GM19463 (cell line): ENCODE measurements around the gene PCCA.
"Not testable (repeated sequence)": the region's sequence is repeated elsewhere in the genome, so short reads cannot be mapped to it uniquely, and the experiment has no call there.

ENCODE experiments used
- ATAC-seq: cut with Tn5 transposase; IDR thresholded peaks from one replicate; pipeline ENCODE4 v1.9.1; 2021; ENCODE audit warnings: mild to moderate bottlenecking, moderate library complexity; ENCODE audit not compliant: unreplicated experiment

Gene PCCA

DNA sequence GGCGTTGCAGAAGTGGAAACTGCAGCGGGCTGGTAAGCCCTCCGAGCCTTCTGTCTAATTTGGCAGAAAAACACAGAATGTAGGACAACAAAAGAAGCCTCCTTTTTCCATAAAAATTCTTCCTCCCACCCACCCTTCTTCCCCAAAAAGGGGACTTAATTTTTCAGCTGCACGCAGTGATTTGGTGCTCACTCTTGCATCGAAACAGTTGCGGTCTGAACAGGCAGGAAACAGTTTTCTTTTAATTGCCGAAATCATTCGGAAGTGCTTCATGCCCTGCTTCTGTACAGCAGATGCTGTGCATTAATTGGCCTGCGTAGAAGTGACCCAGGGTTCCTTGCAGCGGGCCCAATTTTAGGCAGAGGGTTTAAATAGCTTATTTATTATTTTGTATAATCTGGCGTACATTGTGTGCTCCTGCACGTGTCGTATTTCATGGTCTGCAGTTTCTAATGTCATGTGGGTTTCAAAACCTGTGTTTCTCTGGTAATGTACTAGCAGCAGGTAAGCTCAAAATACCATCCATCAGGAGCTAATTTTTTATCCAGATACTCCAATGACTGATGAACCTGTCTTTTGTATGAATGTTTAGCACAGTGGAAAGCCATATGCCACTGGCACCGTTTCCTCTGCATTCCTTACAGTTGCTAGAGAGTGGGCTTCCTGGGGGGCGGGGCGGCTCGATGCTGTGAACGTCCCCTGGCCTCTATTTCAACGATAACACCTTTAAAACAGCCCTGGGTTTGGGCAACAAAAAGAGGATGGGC lies 433.1 kb downstream of the PCCA start:
- no peak for ATAC-seq

- no peak for ATAC-seq
Measured at GRCh38 chr13:100522618-100523309, 433.9 kb downstream of the PCCA start.

DNA sequence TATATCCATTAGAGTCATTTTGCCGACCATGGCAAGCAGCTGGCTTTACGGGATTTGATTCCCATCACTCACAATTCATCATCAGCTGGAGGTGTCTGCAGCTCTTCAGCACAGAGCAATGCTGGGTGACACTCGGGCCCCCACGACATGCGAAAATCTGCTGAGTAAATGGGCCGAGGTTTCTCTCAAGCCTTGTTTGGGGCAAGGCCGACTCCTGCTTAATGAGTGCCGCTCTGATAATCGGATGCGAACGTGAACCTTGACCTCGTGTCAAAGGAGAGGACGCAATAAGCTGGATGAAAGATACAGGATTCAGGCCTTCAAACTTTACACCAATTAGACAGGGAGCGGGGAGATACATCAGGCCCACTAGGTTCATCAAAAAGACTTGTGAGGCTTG lies 434.5 kb downstream of the PCCA start:
- no peak for ATAC-seq

DNA sequence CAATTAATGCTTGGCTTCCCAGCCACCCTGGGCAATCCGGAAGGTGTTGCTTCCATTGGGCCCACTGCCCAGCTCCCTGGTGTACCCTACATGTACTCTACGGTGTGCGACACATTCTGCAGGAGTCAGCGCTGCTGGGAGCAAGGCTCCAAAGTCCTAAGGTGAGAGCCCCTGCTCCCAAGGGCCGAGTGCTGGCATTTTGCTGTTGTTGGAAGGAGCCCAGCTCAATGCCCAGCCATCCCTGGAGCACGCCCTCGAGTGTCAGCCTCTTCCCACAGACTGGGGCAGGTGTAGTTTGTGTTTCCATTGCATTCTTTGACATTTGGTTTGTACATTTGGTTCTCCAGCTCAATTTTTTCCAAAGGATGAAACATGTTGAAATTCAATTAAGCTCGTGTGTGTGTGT lies 435.1 kb downstream of the PCCA start:
- no peak for ATAC-seq

DNA sequence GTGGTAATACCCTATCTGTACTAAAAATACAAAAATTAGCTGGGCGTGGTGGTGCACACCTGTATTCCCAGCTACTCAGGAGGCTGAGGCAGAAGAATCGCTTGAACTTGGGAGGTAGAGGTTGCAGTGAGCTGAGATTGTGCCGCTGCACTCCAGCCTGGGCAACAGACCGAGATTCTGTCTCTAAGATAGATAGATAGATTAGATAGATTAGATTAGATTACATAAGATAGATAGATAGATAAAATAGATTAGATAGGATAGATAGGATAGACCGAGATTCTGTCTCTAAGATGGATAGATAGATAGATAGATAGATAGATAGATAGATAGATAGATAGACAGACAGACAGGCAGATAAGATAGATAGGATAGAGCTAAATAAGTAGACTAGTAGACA lies 435.8 kb downstream of the PCCA start:
- ATAC-seq, result not testable (repeated sequence)

GRCh38 chr13:100525453-100526317 lies 436.8 kb downstream of the PCCA start:
- ATAC-seq, result no peak

GRCh38 chr13:100526318-100527000 lies 437.6 kb downstream of the PCCA start:
- no peak for ATAC-seq

- ATAC-seq, result no peak
Measured at GRCh38 chr13:100527644-100528043, 438.8 kb downstream of the PCCA start.

- ATAC-seq, result no peak
Measured at GRCh38 chr13:100528353-100528752, 439.5 kb downstream of the PCCA start.

DNA sequence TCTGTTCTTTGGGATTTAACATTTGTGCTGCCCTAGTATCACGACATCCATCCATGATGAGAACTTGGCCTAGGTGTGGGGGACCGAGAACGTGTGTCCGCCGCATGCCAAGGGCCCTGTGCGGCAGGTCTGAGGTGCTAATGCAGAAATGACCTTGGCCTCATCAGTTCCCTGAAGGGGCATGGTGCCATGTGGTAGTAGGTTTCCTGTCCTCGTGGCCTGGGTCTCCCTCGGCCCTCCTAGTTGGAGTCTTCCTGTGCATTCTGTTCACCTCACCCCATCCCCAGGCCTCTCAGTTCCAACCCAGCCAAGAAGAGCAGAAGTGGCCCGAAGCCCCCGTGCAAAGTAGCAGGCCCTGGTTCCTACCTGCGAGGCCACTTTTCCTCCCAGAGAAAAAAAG lies 439.9 kb downstream of the PCCA start:
- ATAC-seq, result no peak

DNA sequence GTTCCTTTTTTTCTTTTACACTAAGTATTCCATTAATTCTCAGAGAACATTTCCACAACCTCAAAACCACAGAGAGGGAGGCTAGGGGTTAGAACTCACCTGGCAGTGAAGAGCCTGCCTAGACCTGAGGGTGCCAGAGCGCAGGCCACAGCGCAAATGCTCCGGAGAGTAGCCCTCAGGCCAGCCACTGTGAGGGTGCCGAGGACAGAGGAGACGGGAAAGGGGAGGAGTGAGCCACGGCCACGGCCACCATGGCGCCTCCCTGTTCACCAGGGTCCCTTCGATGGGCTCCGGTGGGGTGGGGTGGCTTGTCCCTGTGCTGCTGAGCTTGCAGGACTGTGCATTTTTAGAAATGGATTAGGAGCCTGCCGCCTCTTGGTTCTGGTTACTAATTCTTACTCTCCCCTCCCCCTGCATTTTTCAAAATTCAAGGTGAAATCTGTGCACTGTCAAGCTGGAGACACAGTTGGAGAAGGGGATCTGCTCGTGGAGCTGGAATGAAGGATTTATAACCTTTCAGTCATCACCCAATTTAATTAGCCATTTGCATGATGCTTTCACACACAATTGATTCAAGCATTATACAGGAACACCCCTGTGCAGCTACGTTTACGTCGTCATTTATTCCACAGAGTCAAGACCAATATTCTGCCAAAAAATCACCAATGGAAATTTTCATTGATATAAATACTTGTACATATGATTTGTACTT lies 440.9 kb downstream of the PCCA start:
- no peak for ATAC-seq

DNA sequence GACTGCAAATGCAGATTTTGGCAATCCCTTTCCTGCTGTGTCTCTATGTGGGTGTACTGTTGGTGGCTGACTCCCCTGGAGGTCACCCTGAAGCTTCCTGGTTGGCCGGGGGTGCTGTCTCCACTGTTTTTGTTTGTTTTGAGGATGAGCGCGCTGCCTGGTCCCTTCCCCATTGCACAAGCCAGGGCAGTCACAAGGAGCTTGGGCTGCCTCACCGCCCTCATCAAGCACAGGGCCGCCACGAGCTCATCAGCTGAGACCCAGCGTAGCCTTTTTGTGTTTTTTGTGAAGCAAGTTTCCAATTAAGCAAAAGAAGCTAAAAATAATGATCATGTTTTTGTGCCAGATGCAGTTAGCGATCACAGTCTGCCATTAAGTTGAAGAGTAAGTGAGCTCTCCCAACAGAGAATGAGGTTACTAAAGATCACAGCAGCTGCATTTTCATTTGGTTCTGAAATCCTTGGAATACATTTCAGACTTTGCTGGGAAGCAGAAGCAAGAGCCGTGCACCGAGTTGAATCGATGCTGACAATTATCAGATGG lies 441.8 kb downstream of the PCCA start:
- ATAC-seq, result no peak

- no peak for ATAC-seq
Measured at GRCh38 chr13:100532090-100532766, 443.3 kb downstream of the PCCA start.

DNA sequence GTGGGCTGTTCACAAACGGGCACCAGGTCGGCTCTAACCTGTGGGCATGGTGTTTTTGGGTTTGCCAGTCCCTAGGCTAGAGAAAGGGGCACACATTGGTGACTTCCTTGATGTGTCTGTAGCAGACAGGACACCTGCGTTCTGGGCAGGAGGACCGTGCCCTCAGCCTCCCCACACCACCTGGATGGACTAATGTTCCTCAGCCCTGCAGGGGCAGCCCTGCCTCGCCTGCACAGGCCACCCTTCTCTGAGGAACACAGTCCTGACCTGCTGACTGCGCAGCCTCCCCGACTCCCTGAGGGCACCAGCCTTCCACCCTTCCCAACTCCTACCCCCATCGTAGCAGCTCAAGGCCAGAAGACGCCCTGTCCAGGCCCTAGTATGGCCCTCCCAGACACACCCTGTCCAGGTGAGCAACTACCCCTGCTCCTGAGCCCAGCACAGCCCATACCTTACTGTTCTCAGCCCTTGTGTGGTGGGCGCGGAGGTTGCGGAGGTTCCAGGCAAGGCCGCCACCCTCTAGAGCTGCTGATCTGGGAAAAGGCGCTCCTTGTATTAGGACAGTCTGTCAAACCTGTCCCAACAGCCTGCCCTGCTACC lies 444.0 kb downstream of the PCCA start:
- no peak for ATAC-seq

- ATAC-seq, result no peak
Measured at GRCh38 chr13:100533588-100534041, 444.7 kb downstream of the PCCA start.

DNA sequence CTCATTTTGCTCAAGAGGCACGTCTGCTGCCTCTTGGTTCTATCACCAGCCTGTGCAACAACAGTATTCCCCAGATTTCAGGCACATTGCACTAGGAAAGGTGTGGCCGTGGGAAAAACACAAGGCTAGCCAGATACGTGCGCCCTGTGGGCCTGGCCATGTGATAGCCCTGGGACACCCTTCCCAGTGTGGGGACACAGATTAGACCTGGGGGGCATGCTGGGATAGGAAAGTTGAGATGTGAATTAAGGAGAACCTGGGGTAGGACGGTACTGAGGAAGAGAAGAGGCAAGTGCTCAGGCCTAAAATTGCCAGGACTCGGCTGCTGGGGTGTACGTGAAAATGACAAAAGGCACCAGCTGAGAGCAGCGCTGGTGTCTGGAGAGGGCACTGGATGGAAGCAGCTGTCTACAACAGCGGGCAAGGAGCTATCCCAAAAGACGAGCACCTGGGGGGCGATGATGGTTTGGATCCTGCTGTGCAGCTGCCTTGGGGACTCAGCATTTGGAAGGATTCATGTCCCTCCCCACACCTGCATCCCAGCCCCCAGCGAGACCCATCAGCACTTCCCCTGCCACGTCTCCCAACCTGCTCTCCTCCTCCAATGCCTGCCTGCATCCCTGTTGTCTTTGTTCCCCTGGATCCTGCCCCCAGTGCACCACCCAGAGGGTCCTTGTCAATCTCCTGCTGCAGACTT lies 445.4 kb downstream of the PCCA start:
- no peak for ATAC-seq

DNA sequence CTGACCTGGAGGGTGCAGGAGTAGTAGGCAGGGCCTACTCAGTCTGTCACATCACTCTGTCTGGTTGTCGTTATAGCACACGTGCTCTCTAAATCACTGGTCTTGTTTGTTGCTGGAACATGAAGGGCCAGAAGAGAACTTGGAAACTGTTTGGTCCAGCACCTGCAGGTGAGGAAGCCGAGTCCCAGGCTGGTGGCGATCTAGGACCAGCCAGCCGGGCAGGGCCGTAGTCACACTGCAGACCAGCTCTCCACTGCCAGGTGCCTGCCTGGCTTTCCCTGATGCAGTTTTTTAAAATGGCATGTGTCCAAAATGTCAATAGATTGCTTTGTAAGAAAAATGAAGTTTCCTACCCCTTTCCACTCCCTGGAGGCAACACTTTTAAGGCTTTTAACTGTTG lies 446.0 kb downstream of the PCCA start:
- ATAC-seq, result no peak

- ATAC-seq, result no peak
Measured at GRCh38 chr13:100535426-100536135, 446.7 kb downstream of the PCCA start.
